Activated T-helper 1 cell treated with Interleukin-2 at 50 U/mL for 16 hours (primary cell): ENCODE results near the gene NTN3.

Experiments used
- DNase-seq: peaks from one replicate; pipeline ENCODE4 v3.0.0-alpha.2; 2020; ENCODE audit warnings: low read depth

Gene NTN3

DNA sequence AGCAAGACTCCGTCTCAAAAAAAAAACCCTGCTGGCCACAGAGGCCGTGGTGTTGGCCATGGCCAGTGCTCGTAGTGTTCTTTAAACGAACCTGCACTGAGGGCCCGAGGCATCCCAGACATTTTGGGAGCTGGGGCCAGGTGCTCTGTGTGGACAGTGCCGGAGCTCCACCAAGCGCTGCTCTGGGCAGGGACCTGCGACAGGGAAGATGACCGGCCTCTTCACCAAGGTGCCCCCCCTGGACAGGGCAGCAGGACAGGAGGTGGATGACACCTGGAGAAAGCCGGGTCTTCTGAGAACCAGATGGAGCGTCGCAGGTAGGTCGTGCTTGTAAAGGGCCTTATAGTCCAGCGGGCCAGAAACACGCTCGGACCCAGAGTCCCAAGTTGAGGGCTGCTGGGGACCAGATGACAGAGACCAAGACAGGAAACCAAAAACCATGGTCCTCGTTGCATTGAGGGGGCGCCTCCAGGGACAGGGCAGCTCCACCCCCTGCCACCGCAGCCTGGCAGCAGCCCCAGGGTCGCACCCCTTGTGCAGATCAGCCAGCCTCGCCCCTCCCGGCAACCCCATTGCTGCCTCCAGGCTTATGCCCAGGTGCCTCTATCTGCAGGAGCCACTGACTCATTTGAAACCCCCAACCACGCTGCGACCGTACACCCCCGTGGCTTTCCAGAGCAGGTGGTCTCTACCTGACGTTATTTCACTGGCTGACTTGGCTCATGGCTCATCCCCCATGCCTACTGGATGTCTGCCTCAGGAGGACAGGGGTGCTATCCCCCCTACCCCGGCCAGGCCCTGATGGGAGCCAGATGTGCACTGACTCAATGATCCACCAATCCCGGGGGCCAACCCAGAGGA is 4.2 kb upstream of the NTN3 start:
- DNase-seq: no peak

DNA sequence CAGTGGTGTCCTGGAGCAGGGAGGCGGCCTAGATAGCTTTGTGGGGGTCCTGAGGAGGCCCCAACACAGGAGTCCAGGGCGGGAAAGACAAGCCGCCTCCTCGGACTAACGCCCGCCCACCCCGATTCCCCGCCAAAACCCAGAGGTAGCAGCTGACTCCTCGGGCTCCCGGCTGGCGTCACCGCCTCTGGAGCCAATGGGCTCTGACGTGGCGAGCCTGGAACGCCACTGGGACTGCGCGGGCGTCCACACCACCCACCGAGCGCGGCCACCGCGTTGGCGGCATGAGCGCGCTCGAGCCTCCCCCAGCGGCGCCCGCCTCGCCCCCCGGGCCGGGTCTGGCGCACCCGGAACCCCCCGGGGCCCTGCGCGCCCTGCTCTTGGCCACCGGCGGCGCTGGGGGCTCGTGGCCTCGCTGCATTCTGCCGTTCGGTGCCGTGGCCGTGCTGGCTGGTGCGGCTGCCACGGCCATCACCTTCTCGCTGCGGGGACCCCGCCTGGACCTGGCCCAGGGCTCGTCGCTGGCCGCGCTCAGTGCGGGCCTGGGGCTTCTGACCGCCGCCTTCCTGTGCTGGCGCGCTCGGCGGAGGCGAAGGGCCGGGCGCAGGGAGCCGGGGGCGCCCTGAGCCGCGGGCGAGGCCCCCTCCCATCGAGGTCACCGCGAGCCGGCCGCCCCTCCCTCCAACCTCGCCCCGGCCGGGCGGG is 3.4 kb upstream of the NTN3 start:
- no peak for DNase-seq

DNA sequence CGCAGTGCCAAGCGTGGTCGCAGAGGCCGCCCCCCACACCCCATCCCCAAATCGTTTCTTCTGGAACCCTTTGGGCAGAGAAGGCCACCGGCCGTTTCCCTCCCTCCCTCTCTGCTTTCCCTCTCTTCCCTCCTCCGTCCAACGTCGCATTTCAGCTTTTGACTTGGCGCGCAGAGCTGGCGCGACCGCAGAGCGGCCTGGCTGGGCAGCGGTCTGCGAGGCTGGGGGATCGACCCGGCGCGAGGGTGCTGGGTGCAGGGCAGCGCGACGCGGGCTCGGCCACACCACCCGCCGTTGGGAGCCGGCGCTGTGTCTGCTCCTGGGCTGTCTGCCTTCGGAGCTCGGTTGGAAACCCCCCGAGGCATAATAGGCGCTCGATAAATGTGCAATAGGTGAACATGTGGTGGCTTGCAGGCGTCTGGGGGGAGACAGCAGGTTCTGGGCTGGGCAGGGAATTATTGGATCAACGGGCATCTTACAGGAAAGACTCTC is 2.8 kb upstream of the NTN3 start:
- no peak for DNase-seq

DNA sequence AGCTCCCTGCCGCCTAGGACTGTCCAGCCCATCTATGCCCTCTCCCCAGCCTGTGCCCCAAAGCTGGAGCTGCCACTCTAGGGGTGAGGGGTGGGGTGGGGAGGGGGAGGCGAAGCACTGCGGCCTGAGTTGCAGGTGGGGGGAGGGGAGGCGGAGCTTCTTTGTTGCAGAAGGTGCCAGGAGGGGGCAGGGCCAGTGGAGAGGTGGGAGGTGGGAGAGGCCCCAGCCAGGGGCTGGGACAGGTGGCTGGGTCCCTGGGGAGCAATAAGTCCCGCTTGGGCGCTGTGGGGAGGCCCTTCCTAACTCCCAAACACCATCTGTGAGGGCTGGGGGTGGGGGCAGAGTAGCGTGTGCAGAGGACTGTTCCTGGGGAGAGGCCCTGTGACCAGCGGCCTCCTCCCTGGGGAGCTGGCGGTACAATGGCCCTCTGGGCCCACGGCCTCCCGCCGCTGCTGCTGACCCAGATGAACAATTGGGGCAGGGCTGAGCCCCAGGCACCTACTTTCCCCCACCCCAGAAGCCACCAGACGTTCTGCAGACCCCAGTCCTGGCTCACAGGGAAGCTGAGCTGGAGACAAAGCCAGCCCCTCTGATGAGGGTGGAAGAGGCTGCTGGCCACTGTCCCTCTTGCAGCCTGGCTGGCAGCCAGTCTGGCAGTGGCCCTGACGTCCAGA is 2.2 kb upstream of the NTN3 start:
- DNase-seq: no peak

DNA sequence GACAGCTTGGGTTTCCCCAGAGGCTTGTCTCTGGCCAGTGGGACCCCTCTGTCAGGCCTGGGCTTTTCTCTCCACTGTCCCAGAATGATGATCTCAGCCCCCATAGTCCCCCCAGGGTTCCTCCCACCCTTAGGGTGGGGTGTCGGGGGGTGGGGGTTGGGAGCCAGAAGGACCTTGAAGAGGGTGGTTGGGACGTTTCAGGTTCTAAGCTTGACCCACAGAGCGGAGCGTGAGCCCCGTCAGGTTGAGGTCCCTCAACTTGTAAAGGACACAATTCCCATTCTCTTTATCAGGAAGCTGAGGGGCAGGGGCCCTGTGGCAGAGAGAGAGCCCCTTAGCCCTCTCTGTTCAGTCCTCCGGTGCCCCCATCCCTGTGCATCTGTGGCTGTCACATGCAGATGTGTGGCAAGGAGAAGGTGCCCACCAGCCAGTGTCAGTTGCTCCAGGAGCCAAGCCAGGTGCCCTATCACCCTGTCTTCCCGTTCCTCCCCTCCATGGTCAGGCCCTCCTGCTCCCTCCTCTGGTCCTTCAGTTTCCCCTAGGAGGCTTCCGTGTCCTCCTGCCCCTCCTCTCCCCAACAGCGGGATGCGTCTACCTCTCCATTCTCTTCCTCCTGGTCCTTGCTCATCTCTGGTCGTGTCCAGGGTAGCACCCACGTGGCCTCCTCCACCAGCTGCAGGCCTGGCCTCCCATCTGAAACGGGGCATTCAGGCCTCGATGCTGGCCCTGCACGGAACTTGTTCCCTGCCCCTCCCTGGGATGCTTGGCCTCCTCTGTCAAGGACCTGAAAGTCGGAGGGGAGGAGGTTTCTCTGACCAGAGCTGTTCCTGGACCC is 1.5 kb upstream of the NTN3 start:
- DNase-seq: no peak

DNA sequence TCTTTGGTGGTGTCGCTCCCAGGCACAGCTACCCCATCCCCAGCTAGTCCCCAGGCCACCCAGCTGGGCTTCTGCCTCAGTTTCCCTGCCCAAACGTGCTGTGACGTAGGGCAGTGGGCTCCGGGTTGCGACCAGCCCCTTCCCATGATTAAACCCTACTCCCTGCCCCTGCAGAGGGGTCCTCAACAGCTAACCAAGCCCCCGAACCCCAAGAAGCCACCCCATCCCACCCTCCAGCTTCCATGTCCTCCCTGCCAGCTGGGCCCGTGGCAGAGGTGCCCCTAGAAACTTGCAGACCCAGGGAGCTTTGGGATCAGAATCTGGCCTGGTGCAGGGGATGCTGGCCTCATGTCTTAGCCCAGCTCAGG is 879 bp upstream of the NTN3 start:
- DNase-seq: no peak

DNA sequence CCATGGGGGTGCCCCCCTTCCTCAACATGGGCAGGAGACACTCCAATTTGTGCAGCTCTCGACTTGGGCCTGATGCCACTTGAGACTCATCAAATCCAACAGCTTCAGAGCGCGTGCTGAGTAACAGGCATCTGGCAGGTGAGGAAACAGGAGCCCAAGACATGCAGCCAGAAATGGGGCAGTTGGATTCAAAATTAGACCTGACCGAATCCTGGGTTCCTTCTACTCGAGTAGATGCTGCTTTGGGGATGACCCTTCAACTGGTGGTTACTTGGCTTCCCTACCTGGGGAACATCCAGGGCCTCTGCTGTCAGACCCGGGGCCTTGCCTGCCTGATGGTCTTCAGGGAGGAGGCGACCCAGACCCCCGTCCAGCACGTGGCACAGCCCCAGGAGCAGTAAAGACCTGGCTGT is 488 bp upstream of the NTN3 start:
- DNase-seq: no peak

DNA sequence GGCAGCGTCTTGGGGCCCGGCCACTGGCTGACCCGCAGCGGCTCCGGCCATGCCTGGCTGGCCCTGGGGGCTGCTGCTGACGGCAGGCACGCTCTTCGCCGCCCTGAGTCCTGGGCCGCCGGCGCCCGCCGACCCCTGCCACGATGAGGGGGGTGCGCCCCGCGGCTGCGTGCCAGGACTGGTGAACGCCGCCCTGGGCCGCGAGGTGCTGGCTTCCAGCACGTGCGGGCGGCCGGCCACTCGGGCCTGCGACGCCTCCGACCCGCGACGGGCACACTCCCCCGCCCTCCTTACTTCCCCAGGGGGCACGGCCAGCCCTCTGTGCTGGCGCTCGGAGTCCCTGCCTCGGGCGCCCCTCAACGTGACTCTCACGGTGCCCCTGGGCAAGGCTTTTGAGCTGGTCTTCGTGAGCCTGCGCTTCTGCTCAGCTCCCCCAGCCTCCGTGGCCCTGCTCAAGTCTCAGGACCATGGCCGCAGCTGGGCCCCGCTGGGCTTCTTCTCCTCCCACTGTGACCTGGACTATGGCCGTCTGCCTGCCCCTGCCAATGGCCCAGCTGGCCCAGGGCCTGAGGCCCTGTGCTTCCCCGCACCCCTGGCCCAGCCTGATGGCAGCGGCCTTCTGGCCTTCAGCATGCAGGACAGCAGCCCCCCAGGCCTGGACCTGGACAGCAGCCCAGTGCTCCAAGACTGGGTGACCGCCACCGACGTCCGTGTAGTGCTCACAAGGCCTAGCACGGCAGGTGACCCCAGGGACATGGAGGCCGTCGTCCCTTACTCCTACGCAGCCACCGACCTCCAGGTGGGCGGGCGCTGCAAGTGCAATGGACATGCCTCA is 773 bp downstream of the NTN3 start:
- DNase-seq: no peak

DNA sequence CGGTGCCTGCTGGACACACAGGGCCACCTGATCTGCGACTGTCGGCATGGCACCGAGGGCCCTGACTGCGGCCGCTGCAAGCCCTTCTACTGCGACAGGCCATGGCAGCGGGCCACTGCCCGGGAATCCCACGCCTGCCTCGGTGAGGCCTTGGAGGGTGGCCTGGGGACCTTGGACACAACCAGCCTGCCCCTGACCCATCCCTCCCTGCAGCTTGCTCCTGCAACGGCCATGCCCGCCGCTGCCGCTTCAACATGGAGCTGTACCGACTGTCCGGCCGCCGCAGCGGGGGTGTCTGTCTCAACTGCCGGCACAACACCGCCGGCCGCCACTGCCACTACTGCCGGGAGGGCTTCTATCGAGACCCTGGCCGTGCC is 1.4 kb downstream of the NTN3 start:
- DNase-seq: no peak

DNA sequence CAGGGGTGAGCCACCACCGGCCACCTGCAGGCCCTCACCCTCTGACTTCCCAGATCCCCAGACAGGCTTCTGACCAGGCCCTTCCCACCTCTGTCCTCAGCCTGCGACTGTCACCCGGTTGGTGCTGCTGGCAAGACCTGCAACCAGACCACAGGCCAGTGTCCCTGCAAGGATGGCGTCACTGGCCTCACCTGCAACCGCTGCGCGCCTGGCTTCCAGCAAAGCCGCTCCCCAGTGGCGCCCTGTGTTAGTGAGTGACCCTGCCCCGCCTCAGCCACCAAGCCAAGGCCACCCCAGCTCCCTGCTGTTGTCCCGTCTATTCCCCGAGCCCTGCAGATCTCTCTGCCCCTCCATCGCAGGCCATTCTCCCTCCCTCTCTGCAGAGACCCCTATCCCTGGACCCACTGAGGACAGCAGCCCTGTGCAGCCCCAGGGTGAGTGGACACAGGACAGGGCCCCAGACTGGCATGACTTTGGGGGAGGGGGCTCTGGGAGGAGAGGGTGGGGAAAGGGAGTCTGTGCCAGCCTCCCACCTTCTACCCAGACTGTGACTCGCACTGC is 1.9 kb downstream of the NTN3 start:
- no peak for DNase-seq

DNA sequence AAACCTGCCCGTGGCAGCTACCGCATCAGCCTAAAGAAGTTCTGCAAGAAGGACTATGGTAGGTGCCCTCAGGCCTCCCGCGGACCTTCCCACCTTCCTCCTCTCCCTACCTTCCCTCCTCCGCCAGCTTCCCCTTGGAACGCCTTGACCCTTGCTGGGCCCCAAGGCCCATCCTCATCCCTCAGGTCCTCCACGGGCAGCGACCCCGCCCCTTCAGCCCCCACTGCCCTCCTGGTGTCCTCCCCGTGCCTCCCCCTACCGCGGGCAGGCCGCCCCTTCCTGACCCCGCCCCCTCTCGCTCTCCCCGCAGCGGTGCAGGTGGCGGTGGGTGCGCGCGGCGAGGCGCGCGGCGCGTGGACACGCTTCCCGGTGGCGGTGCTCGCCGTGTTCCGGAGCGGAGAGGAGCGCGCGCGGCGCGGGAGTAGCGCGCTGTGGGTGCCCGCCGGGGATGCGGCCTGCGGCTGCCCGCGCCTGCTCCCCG is 2.4 kb downstream of the NTN3 start:
- no peak for DNase-seq

DNA sequence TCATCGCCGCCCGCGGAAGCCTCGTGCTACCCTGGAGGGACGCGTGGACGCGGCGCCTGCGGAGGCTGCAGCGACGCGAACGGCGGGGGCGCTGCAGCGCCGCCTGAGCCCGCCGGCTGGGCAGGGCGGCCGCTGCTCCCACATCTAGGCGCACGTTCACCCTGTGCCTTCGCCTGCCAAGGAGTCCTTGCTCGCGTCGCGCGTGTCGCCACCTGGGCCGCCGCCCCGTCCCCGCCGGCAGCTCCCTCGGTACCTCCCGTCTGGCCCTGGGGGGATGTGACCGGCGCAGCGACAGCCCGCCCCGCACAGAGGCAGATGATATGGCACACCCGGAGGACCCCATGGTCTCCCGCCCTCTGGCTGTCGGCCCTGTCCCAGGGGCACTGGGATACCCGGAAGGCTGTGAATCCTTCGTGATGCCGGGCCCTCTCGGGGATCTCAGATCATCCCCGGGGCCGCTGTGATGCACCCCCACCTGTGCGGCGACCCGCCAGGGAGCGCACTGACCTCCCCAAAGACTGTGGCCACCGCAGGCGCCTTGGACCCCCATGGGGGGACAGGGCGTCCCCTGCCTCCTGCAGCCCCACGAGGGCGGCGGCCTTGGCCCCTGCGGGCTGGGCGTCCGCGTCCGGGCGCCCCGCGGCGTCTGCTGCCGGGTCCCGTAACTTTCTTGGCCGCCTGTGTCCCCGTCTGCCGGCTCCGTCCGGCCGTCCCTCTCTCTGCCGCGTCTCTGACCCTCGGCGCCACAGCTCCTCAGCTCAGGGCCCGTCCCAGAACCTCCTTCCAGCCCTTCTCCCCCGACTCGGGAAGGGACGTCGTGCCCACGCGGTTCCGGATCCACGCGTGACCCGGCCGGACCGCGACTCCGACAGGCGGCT is 3.1 kb downstream of the NTN3 start:
- DNase-seq: peak; percentile 50

DNA sequence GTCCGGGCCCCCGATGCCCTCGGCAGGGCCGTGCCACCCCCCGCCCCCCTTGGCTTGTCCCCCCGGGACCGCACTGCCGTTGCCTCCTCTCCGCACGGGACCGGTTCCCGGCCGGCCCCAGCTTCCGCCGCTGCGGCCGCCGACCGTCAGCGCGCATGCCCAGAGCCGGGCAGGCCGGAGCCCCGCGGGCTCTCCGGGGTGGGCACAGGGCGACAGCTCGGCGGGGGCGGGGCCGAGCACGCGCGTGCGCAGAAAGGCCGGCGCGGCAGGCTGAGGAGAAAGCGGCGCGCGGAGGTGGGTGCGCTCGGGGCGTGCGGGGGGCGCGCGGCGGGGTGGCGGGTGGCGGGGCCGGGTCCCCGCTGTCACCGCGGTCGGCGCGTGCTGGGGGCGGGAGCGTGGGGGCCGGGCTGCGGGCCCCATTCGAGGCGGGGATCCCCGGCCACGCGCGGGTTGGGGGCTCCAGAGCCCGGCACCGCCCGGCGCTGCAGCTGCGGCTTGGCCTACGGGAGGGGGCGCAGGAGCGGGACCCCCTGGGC is 3.8 kb downstream of the NTN3 start, which contains the start of gene TBC1D24:
TSS of gene TBC1D24 (plus strand) at position 251 of the 536 bp plus-strand sequence. CDS start 21,022 bp downstream, outside the sequence.
- DNase-seq: peak; percentile 68

DNA sequence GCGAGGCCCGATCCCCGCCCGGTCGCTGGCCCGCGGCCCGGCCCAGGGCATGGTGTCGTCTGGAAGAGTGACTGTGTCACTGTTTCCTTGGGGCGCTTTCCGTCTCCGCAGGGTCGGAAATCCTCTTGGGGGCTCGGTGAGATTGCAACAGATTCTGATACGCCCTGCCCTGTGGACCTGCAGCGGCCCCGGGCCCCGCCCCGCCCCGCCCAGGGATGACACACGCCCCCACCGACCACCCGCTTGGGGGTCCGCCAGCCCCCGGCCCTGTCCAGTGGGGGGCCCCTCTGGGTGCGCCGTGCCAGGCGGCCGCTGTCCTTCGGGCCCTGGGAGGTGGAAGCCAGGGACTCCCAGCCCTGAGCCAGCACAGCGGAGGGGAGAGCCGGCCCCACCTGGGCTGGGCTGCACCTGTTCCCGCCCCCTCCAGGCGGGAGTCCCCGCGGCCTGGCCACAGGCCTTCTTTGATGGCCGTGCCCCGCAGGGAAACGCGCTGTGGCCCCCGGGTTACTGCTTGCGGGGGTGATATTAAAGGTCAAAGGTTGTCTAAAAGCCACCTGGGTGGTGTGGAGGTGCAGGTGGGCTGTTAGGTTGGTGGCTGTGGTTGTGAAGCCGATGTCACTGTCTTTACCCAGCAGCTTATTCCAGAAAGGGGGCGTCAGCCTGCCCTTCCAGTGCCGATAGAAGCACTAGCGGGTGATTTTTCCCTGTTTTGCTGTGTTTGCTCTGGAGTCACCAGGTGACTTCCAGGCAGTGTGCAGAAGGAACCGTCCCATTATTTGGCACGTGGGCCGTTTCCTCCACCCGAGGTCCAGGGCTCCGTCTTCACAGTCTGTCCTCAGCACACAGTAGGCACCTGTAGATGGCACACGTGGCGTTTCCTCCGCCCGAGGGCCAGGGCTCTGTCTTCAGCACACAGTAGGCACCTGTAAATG is 4.6 kb downstream of the NTN3 start:
- DNase-seq: no peak

DNA sequence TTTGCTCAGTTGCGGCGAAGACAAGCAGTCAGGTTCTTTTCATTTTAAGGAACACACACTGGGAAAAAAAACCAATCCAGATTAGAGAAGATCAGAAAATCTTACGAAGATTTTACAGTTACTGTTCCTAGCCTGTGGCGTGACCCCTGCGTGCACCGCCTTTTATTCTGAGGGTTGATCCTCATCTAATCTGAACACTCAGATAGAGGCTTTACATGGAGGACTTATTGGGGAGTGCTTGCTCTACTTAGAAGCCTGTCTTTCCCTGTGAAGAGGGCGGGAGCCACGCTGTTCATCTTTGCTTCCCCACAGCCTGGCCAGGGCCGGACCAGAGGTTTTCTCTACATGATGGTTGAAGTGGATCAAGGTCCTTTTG is 5.2 kb downstream of the NTN3 start:
- DNase-seq: no peak

DNA sequence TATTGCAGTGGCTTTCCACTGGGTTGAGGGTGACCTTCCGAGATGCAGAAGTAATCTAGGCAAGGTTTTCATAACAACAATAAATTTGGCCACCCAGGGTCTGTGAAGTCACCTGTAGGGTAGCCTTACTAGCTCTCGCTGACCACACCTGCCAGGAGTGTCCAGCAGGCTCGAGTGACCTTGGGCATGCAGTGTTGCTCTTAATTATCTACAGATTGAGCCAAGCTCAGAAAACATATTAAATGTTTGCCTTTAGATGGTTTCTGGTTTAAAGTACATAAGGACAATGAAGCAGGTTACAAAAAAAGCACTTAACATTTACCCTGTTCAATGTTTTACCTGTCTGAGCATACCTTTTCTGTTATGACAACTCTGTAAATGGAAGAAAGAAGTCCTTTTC is 5.6 kb downstream of the NTN3 start:
- DNase-seq: no peak

DNA sequence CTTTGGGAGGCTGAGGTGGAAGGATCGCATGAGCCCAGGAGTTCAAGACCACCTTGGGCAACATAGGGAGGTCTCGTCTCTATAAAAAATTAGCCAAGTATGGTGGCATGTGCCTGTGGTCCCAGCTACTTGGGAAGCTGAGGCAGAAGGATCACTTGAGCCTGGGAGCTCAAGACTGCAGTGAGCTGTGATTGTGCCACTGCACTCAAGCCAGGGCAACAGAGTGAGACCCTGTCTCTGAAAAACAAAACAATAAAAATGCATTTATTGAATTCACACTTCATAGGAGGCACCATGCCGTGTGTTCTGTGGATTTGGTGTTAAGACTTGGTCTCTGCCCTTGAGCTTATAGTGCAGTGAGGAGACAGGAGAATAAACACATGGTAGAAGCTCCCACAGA is 6.2 kb downstream of the NTN3 start:
- no peak for DNase-seq

DNA sequence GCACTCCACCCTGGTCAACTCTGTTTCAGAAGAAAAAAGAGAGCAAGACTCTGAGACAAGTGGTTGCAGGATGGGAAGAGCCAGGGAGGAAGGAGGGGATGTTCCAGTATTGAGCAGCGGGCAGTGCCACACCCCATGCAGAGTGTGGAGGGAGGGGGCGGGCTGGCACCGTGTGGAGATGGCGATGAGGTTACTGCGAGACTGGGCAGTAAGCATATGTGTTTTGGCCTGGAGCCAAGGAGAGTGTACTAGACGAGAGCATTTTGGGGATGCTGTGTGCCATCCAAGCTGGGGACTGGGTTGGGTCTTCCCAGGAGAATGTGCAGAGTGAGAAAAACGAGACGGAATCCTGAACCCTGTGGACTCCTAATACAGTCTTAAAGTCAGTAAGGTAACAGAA is 7.2 kb downstream of the NTN3 start:
- no peak for DNase-seq
